ENCODE measurements around the gene LRPPRC.

Gene LRPPRC

GRCh38 chr2:43906448-43907109 is 89.2 kb downstream of the LRPPRC start:
- DNase-seq, result no peak

GRCh38 chr2:43905871-43906270 is 89.9 kb downstream of the LRPPRC start:
- no peak for DNase-seq

- peak in 1 of 5 experiments; percentile 44 for DNase-seq
Observed at GRCh38 chr2:43905371-43905803, 90.4 kb downstream of the LRPPRC start.

GRCh38 chr2:43899589-43899988 is 96.2 kb downstream of the LRPPRC start:
- no peak for DNase-seq

GRCh38 chr2:43898838-43899346 is 96.9 kb downstream of the LRPPRC start:
- DNase-seq, result no peak

- no peak for DNase-seq
Observed at GRCh38 chr2:43898134-43898837, 97.5 kb downstream of the LRPPRC start.

GRCh38 chr2:43897492-43897891 is 98.3 kb downstream of the LRPPRC start:
- DNase-seq, result no peak

GRCh38 chr2:43896906-43897305 is 98.9 kb downstream of the LRPPRC start:
- DNase-seq, result no peak

- DNase-seq, result no peak
Observed at GRCh38 chr2:43894743-43895142, 101.0 kb downstream of the LRPPRC start.

- DNase-seq, result no peak
Observed at GRCh38 chr2:43890855-43891254, 104.9 kb downstream of the LRPPRC start.

- no peak for DNase-seq
Observed at GRCh38 chr2:43889416-43889815, 106.4 kb downstream of the LRPPRC start.

- DNase-seq, result no peak
Observed at GRCh38 chr2:43887176-43887575, 108.6 kb downstream of the LRPPRC start.

- DNase-seq, result no peak
Observed at GRCh38 chr2:43885132-43885632, 110.6 kb downstream of the LRPPRC start.

- no peak for DNase-seq
Observed at GRCh38 chr2:43884689-43885088, 111.1 kb downstream of the LRPPRC start.

- no peak for DNase-seq
Observed at GRCh38 chr2:43882312-43882711, 113.5 kb downstream of the LRPPRC start.

GRCh38 chr2:43880952-43881351 is 114.8 kb downstream of the LRPPRC start:
- no peak for DNase-seq

- no peak for DNase-seq
Observed at GRCh38 chr2:43880471-43880870, 115.3 kb downstream of the LRPPRC start.

GRCh38 chr2:43879261-43879660 is 116.5 kb downstream of the LRPPRC start:
- DNase-seq, result no peak

GRCh38 chr2:43877782-43878464 is 117.9 kb downstream of the LRPPRC start:
- DNase-seq, result peak in 4 of 5 experiments; percentile 1 to 73 (median 44)

- DNase-seq, result no peak
Observed at GRCh38 chr2:43874776-43875451, 120.9 kb downstream of the LRPPRC start.

GRCh38 chr2:43872151-43872550 is 123.6 kb downstream of the LRPPRC start:
- no peak for DNase-seq

GRCh38 chr2:43855292-43855691 is 140.5 kb downstream of the LRPPRC start:
- DNase-seq, result no peak

- no peak for DNase-seq
Observed at GRCh38 chr2:43854671-43855070, 141.1 kb downstream of the LRPPRC start.
